Thyroid gland (tissue), 4 donors: Measurements from ENCODE around the gene DTD1. TPM values are rescaled to one million over a fixed set of nuclear protein-coding genes. Genes with fewer than 3 reads are reported as not detected.

ENCODE experiments used
- DNase-seq, 2 donors: peaks; one replicate each; pipeline ENCODE4 v3.0.0-alpha.2; 2019
- H3K27ac ChIP-seq, 3 donors: fragments of 200-600 bp; sonication (generic); 1 replicate in 2 of 3; 2 replicates in 1 of 3; pipeline ENCODE4 v1.5.1; 2016 to 2019; ENCODE audit warnings: mild to moderate bottlenecking in 1 of 3, moderate library complexity in 1 of 3
- H3K27me3 ChIP-seq: fragments of 200-600 bp; sonication (generic); one replicate; pipeline ENCODE4 v1.5.1; 2019
- H3K36me3 ChIP-seq, 2 donors: fragments of 200-600 bp; sonication (generic); one replicate each; pipeline ENCODE4 v1.5.1; 2016 to 2019
- H3K4me1 ChIP-seq, 2 donors: fragments of 200-600 bp; sonication (generic); one replicate each; pipeline ENCODE4 v1.5.1; 2017 to 2019
- H3K4me3 ChIP-seq, 3 donors: fragments of 200-600 bp; sonication (generic); replicated peaks in 1 of 3; 1 replicate in 2 of 3; 2 replicates in 1 of 3; pipeline ENCODE4 v1.5.1; 2016; ENCODE audit warnings: mild to moderate bottlenecking in 1 of 3
- H3K9me3 ChIP-seq: fragments of 200-600 bp; sonication (generic); one replicate; pipeline ENCODE4 v1.5.1; 2017
- CTCF ChIP-seq, 6 experiments: fragments of 200-600 bp in 3 of 6; fragments of 450-650 bp in 3 of 6; sonication (generic) in 3 of 6; IDR thresholded peaks; one replicate each; pipeline ENCODE4 v1.5.1; 2016 to 2019; ENCODE audit warnings: antibody characterized with exemption in 6 of 6, mild to moderate bottlenecking in 2 of 6, inconsistent platforms in 1 of 6, moderate library complexity in 1 of 6
- POLR2A ChIP-seq, 2 donors: fragments of 450-650 bp; IDR thresholded peaks; one replicate each; pipeline ENCODE4 v1.6.1; 2017; ENCODE audit warnings: antibody characterized with exemption in 2 of 2, mild to moderate bottlenecking in 2 of 2, moderate library complexity in 1 of 2
- WGBS, 2 donors: methylation state at CpG; one replicate each; pipeline ENCODE4 v1.1.5; 2017; 5-methylcytosine and 5-hydroxymethylcytosine counted together
- intact Hi-C: fragments of 100-400 bp; cut with DNase I; formaldehyde crosslinking; loops from one replicate; pipeline ENCODE4 v1.15.1; 2023
- total RNA-seq, 4 donors: library from RNA; depleted of rRNA; stranded (reverse); fragments of >200 nt; gene quantifications; one replicate each; pipeline ENCODE4 v1.2.3, GENCODE V29; 2016

The DTD1 gene
- total RNA-seq, 4 donors from 2014 or later = 42.7 to 57.6 (median 52.4) TPM

- H3K4me1 ChIP-seq = no peaks in the 10 kb centered on the region
- intact Hi-C loops = no loop called here
- no peaks in the 10 kb centered on the region for H3K36me3 ChIP-seq
- 80 to 91% methylated on average over 1 of the region's 1 CpG for WGBS, 2 donors
- no peak overlapping the region for H3K4me3 ChIP-seq
- no peak for TF ChIP-seq CTCF (IDR thresholded peaks at IDR 0.05)
- TF ChIP-seq POLR2A (IDR thresholded peaks at IDR 0.05) = no peak
- no peak for DNase-seq
- H3K27ac ChIP-seq = no peak overlapping the region
- no peaks in the 10 kb centered on the region for H3K27me3 ChIP-seq
- H3K9me3 ChIP-seq = no peaks in the 10 kb centered on the region
These were observed 124.3 kb downstream of the DTD1 start for GRCh38 chr20:18712131-18712530.

DNA sequence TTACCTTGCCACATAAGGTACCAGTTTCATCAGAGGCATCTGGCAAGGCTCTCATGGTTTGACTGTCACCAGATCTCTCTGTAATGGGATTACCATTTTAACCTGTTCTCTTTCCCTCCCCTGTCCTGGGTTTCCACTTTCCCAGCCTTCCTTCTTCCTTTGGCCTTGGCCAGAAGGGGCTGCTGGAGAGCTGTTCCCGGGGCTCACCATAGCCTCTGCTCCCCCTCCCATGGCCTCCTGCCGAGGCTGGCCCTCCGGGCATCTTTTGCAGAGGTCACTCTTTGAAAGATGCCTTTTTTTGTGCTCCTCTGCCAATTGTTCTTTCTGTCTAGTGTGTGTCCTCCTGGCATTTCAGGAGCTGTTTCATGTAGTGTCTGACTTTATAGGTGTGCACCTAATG, 125.0 kb downstream of the DTD1 start:
- intact Hi-C loops = no loop called here
- H3K36me3 ChIP-seq = no peaks in the 10 kb centered on the region
- H3K27ac ChIP-seq = no peak overlapping the region
- H3K4me3 ChIP-seq = no peak overlapping the region
- H3K27me3 ChIP-seq = no peaks in the 10 kb centered on the region
- DNase-seq = no peak
- 66 to 69% methylated on average over 3 of the region's 3 CpGs for WGBS, 2 donors
- H3K9me3 ChIP-seq = no peaks in the 10 kb centered on the region
- H3K4me1 ChIP-seq = no peaks in the 10 kb centered on the region
- TF ChIP-seq POLR2A (IDR thresholded peaks at IDR 0.05) (no peak), CTCF (IDR thresholded peaks at IDR 0.05) (no peak)

GRCh38 chr20:18715564-18715963, 127.7 kb downstream of the DTD1 start:
- H3K4me3 ChIP-seq = no peak overlapping the region
- TF ChIP-seq POLR2A (IDR thresholded peaks at IDR 0.05) = no peak
- TF ChIP-seq CTCF (IDR thresholded peaks at IDR 0.05) = no peak
- H3K4me1 ChIP-seq = peaks cover 0 to 4% of the 10 kb centered on the region in 2 donors
- no peaks in the 10 kb centered on the region for H3K9me3 ChIP-seq
- H3K36me3 ChIP-seq = no peaks in the 10 kb centered on the region
- H3K27me3 ChIP-seq = no peaks in the 10 kb centered on the region
- DNase-seq = no peak
- H3K27ac ChIP-seq = no peak overlapping the region
- WGBS, 2 donors = 97 to 100% methylated on average over 3 of the region's 3 CpGs
- intact Hi-C loops = no loop called here

DNA sequence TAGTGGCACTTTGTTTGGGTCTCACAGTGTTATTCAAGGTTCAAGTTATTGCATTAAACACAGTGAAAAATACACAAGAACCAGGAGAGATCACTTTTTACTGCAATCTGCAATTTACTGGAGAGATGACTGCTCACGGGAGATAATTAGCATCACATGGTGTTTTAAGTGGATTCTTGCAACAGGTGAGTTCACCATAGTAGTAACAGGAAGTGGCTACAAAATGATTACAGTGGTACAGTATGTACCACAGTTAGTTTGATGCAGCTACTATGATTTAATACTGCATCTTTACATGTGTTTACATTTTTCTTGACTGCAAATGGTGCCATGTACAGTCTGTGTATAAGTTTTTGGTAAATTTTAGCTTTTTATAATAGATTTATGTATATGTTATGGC, 129.2 kb downstream of the DTD1 start:
- peaks cover 0 to 4% of the 10 kb centered on the region in 2 donors for H3K4me1 ChIP-seq
- H3K4me3 ChIP-seq = no peak overlapping the region
- H3K27me3 ChIP-seq = no peaks in the 10 kb centered on the region
- intact Hi-C loops = no loop called here
- DNase-seq = no peak
- TF ChIP-seq CTCF (IDR thresholded peaks at IDR 0.05) (no peak), POLR2A (IDR thresholded peaks at IDR 0.05) (no peak)
- WGBS, 2 donors = 80 to 82% methylated on average over 1 of the region's 1 CpG
- no peaks in the 10 kb centered on the region for H3K36me3 ChIP-seq
- H3K9me3 ChIP-seq = no peaks in the 10 kb centered on the region
- no peak overlapping the region for H3K27ac ChIP-seq

DNA sequence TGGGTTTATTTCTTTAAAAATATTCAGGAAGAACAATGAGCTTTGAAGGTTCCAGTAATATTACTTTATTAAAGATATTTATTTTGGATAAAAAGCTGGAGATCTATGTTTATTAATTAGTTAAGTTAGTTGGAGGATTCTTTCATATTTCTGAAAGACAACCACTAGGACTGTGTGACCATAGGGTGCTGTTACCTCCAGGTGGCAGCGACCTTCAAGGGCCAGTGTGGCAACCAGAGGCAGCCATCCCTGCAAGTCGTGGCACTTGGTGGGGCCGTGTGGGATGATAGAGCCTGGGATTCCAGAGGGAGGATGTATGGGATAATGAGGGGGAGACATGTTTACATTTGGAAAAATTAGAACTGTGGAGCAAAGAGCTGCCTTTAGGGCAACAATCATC, 130.3 kb downstream of the DTD1 start:
- intact Hi-C loops = no loop called here
- H3K9me3 ChIP-seq = no peaks in the 10 kb centered on the region
- 83 to 88% methylated on average over 3 of the region's 3 CpGs for WGBS, 2 donors
- TF ChIP-seq POLR2A (IDR thresholded peaks at IDR 0.05) = no peak
- no peak for TF ChIP-seq CTCF (IDR thresholded peaks at IDR 0.05)
- peaks cover 0 to 4% of the 10 kb centered on the region in 2 donors for H3K4me1 ChIP-seq
- H3K4me3 ChIP-seq = no peak overlapping the region
- no peaks in the 10 kb centered on the region for H3K36me3 ChIP-seq
- H3K27ac ChIP-seq = no peak overlapping the region
- H3K27me3 ChIP-seq = no peaks in the 10 kb centered on the region
- no peak for DNase-seq
